Ishikawa (cell line): ENCODE measurements around the gene HASPIN.

Experiments used
- CEBPB ChIP-seq: IDR thresholded peaks from 2 replicates; pipeline ENCODE4 v1.6.1; 2012
- CREB1 ChIP-seq: IDR thresholded peaks from 2 replicates; pipeline ENCODE4 v1.6.1; 2012; ENCODE audit warnings: low read depth
- EGR1 ChIP-seq: IDR thresholded peaks from 2 replicates; pipeline ENCODE4 v1.6.1; 2012
- EP300 ChIP-seq: IDR thresholded peaks from 2 replicates; pipeline ENCODE4 v1.6.1; 2012; ENCODE audit warnings: borderline replicate concordance
- FOXM1 ChIP-seq: IDR thresholded peaks from 2 replicates; pipeline ENCODE4 v1.6.1; 2012; ENCODE audit warnings: low read depth, borderline replicate concordance
- NFIC ChIP-seq: IDR thresholded peaks from 2 replicates; pipeline ENCODE4 v1.6.1; 2012
- RAD21 ChIP-seq: IDR thresholded peaks from 2 replicates; pipeline ENCODE4 v1.6.1; 2012; ENCODE audit warnings: low read depth
- TAF1 ChIP-seq: IDR thresholded peaks from 2 replicates; pipeline ENCODE4 v1.6.1; 2012; ENCODE audit warnings: low read depth, mild to moderate bottlenecking
- TCF12 ChIP-seq: IDR thresholded peaks from 2 replicates; pipeline ENCODE4 v1.6.1; 2012; ENCODE audit warnings: low read depth
- TEAD4 ChIP-seq: IDR thresholded peaks from 2 replicates; pipeline ENCODE4 v1.6.1; 2012
- YY1 ChIP-seq: IDR thresholded peaks from 2 replicates; pipeline ENCODE4 v1.6.1; 2012; ENCODE audit warnings: low read depth
- ZBTB7A ChIP-seq: IDR thresholded peaks from 2 replicates; pipeline ENCODE4 v1.6.1; 2012; ENCODE audit warnings: low read depth
- TF ChIP-seq, protein P1 (sequence below): IDR thresholded peaks from 2 replicates; pipeline ENCODE4 v1.6.1; 2012
- TF ChIP-seq, protein P2 (sequence below): IDR thresholded peaks from 2 replicates; pipeline ENCODE4 v1.6.1; 2012
- TF ChIP-seq, protein P3 (sequence below): IDR thresholded peaks from 2 replicates; pipeline ENCODE4 v1.6.1; 2012; ENCODE audit warnings: low read depth, mild to moderate bottlenecking

The HASPIN gene

DNA sequence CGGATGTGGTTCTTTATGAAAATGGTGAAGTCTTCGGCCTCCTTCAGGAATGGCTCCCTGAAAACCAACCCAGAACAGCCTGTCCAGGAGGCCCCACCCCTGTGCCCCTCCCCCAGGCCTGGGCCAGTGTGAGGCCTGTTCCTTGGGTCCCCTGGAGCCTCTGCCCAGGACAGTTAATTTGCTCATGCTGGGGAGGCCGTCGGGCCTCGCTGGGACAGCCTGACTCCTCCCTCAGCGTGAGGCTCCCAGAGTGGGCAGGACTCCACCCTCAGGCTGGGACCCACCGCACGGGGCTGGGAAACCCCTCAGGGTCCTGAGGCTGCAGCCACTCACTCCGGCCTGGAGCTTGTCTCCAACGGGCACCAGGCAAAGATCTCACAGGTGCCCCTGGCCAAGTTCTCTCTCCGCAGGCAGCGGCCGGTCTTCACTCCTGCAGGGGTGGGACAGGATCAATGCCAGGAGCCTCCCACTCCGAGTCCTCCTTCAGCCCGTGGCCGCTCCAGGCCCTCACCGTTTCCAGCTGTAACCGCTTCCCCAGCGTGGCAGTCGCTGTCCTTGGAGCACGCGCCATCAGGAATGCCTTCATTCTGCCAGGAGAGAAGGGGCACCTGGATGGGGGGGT, 33.5 kb upstream of the HASPIN start:
- TF ChIP-seq TAF1 (no peak), TEAD4 (no peak), EP300 (no peak), CEBPB (no peak), NFIC (no peak), TCF12 (no peak), CREB1 (no peak), EGR1 (no peak), ZBTB7A (no peak), FOXM1 (no peak), YY1 (no peak), RAD21 (no peak)
- TF ChIP-seq, protein P1, sequence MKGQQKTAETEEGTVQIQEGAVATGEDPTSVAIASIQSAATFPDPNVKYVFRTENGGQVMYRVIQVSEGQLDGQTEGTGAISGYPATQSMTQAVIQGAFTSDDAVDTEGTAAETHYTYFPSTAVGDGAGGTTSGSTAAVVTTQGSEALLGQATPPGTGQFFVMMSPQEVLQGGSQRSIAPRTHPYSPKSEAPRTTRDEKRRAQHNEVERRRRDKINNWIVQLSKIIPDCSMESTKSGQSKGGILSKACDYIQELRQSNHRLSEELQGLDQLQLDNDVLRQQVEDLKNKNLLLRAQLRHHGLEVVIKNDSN: no peak
- TF ChIP-seq, protein P2, sequence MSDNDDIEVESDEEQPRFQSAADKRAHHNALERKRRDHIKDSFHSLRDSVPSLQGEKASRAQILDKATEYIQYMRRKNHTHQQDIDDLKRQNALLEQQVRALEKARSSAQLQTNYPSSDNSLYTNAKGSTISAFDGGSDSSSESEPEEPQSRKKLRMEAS: no peak
- TF ChIP-seq, protein P3, sequence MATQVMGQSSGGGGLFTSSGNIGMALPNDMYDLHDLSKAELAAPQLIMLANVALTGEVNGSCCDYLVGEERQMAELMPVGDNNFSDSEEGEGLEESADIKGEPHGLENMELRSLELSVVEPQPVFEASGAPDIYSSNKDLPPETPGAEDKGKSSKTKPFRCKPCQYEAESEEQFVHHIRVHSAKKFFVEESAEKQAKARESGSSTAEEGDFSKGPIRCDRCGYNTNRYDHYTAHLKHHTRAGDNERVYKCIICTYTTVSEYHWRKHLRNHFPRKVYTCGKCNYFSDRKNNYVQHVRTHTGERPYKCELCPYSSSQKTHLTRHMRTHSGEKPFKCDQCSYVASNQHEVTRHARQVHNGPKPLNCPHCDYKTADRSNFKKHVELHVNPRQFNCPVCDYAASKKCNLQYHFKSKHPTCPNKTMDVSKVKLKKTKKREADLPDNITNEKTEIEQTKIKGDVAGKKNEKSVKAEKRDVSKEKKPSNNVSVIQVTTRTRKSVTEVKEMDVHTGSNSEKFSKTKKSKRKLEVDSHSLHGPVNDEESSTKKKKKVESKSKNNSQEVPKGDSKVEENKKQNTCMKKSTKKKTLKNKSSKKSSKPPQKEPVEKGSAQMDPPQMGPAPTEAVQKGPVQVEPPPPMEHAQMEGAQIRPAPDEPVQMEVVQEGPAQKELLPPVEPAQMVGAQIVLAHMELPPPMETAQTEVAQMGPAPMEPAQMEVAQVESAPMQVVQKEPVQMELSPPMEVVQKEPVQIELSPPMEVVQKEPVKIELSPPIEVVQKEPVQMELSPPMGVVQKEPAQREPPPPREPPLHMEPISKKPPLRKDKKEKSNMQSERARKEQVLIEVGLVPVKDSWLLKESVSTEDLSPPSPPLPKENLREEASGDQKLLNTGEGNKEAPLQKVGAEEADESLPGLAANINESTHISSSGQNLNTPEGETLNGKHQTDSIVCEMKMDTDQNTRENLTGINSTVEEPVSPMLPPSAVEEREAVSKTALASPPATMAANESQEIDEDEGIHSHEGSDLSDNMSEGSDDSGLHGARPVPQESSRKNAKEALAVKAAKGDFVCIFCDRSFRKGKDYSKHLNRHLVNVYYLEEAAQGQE: no peak

DNA sequence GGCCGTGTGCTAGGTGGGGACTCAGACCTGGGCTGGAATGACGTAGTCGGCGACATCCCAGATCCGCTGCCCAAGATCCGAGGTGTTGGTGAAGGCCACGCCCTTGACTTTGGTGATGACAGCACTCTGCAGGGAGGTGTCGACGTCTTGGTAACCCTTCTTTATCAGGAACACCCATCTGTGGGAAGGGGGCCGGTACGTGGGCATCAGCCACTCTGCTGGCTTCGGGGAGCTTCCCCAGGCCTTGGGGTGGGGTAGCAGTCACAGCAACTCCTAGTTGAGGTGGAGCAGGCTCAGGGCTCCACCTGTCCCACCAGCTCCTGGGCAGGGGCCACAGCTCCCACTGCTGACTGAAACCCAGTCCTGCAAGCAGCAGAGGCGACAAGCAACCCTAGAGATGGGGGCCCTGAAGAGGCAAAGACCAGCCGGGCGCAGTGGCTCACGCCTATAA, 32.1 kb upstream of the HASPIN start:
- no peak for TF ChIP-seq EGR1
- no peak for TF ChIP-seq ZBTB7A
- no peak for TF ChIP-seq TCF12
- TF ChIP-seq, protein P2: no peak
- TF ChIP-seq FOXM1: no peak
- TF ChIP-seq TEAD4: no peak
- no peak for TF ChIP-seq YY1
- no peak for TF ChIP-seq TAF1
- TF ChIP-seq EP300: no peak
- no peak for TF ChIP-seq NFIC
- no peak for TF ChIP-seq CREB1
- TF ChIP-seq, protein P3: no peak
- no peak for TF ChIP-seq CEBPB
- TF ChIP-seq RAD21: no peak
- TF ChIP-seq, protein P1: no peak

DNA sequence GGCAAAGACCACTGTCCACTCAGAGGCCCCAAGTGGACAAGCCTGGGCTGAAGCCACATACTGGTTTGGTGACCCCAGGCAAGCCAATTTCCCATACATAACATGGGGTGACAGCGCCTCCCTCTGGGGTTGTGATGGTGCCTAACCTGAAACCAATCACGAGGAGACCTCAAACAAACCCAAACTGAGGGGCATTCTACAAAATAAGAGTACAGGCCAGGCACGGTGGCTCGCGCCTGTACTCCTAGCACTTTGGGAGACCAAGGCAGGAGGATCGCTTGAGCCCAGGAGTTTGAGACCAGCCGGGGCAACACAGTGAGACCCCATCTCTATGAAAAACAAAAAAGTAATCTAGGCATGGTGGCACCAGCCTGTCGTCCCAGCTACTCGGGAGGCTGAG, 31.4 kb upstream of the HASPIN start:
- TF ChIP-seq YY1 (no peak), RAD21 (peak; percentile 16; the same call in 1 of the 2 replicates)

DNA sequence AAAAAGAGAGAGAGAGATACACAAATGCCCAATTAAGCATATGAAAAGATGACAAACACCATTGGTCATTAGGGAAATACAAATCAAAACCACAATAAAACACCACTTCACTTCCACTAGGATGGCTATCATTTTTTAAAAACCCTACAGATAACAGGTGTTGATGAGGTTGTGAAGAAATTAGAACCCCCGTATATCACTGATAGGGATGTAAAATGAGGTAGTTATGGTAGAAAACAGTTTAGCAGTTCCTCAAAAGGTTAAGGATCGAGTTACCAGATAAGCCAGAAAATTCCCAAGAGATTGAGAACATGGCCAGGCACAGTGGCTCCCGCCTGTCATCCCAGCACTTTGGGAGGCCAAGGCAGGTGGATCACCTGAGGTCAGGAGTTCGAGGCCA, 30.6 kb upstream of the HASPIN start:
- TF ChIP-seq CEBPB: no peak
- TF ChIP-seq EP300: no peak
- no peak for TF ChIP-seq YY1
- TF ChIP-seq CREB1: no peak
- no peak for TF ChIP-seq TCF12
- TF ChIP-seq NFIC: no peak
- no peak for TF ChIP-seq ZBTB7A
- TF ChIP-seq, protein P3: no peak
- TF ChIP-seq EGR1: no peak
- no peak for TF ChIP-seq TAF1
- TF ChIP-seq, protein P2: no peak
